ENCODE measurements around the gene GPRC5A. TPM values are rescaled to one million over a fixed set of nuclear protein-coding genes. Genes with fewer than 3 reads are reported as not detected.
"Not testable (repeated sequence)": the region's sequence is repeated elsewhere in the genome, so short reads cannot be mapped to it uniquely, and the experiment has no call there.

Gene GPRC5A
- not detected for total RNA-seq (ENCODE audit: unreplicated experiment)
- long read RNA-seq: 0 reads

- no peak within 1 kb of the TSS for H3K27ac Mint-ChIP-seq (ENCODE audit: unreplicated experiment)
- TF ChIP-seq CTCF (IDR thresholded peaks at IDR 0.05; ENCODE audit: partially characterized antibody, unreplicated experiment): no peak
- H3K27me3 Mint-ChIP-seq (ENCODE audit: unreplicated experiment): peaks cover 4% of the 10 kb centered on the region
- peak within 1 kb of the TSS; percentile 81 for H3K4me3 Mint-ChIP-seq (ENCODE audit: unreplicated experiment)
- H3K36me3 Mint-ChIP-seq (ENCODE audit: unreplicated experiment): no peaks in the 10 kb centered on the region
- no peaks in the 10 kb centered on the region for H3K4me1 Mint-ChIP-seq (ENCODE audit: low read depth, unreplicated experiment)
- DNase-seq: peak; percentile 41
- H3K9me3 Mint-ChIP-seq (ENCODE audit: unreplicated experiment): peaks cover 1% of the 10 kb centered on the region
Observed at GRCh38 chr12:12891080-12891880, at the start of gene GPRC5A. Gene GPRC5A, plus strand, starts transcription at chr12:12891562. Its CDS starts 16,688 bp downstream, at chr12:12908250.

DNA sequence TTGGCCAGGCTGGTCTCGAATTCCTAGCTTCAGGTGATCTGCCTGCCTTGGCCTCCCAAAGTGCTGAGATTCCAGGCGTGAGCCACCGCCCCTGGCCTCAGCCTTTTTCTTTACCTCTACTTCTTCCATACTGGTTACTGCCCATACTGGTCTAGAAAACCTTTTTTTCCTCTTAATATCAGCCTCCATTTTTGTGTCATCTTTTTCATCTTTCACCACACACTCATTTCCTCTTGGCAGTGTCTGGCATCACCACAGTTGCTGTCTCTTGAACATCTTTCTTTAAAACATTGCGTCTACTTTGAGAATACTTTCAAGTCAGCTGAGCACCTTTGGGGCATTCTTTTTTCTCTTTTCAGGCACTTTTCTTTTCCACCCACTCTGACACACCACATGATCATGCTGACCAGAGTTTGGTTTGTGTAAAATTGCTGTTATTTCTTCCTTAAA is 45.5 kb upstream of the GPRC5A start:
- DNase-seq: no peak
- H3K9me3 Mint-ChIP-seq (ENCODE audit: unreplicated experiment): peaks cover 2% of the 10 kb centered on the region
- no peak for TF ChIP-seq CTCF (IDR thresholded peaks at IDR 0.05; ENCODE audit: partially characterized antibody, unreplicated experiment)
- no peaks in the 10 kb centered on the region for H3K27me3 Mint-ChIP-seq (ENCODE audit: unreplicated experiment)
- H3K36me3 Mint-ChIP-seq (ENCODE audit: unreplicated experiment): no peaks in the 10 kb centered on the region
- no peak overlapping the region for H3K4me3 Mint-ChIP-seq (ENCODE audit: unreplicated experiment)
- H3K27ac Mint-ChIP-seq (ENCODE audit: unreplicated experiment): no peak overlapping the region
- H3K4me1 Mint-ChIP-seq (ENCODE audit: low read depth, unreplicated experiment): no peaks in the 10 kb centered on the region

GRCh38 chr12:12846780-12847179 is 44.6 kb upstream of the GPRC5A start:
- H3K4me3 Mint-ChIP-seq (ENCODE audit: unreplicated experiment); DNase-seq; H3K27me3 Mint-ChIP-seq (ENCODE audit: unreplicated experiment); H3K9me3 Mint-ChIP-seq (ENCODE audit: unreplicated experiment); H3K36me3 Mint-ChIP-seq (ENCODE audit: unreplicated experiment); H3K27ac Mint-ChIP-seq (ENCODE audit: unreplicated experiment); H3K4me1 Mint-ChIP-seq (ENCODE audit: low read depth, unreplicated experiment): not testable (repeated sequence)

DNA sequence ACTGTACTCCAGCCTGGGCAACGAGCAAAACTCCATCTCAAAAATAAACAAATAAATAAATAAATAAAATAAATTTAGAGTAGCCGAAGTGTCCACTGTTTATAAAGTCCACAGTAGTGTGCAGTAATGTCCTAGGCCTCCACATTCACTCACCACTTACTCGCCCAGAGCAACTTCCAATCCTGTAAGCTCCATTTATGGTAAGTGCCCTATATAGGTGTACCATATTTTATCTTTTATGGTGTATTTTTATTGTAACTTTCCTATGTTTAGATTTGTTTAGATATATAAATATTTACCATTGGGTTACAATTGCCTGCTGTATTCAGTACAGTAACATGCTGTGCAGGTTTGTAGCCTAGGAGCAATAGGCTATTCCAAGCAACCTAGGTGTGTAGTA is 37.9 kb upstream of the GPRC5A start:
- DNase-seq: no peak
- H3K9me3 Mint-ChIP-seq (ENCODE audit: unreplicated experiment): no peaks in the 10 kb centered on the region
- TF ChIP-seq CTCF (IDR thresholded peaks at IDR 0.05; ENCODE audit: partially characterized antibody, unreplicated experiment): no peak
- H3K4me3 Mint-ChIP-seq (ENCODE audit: unreplicated experiment): no peak overlapping the region
- H3K27ac Mint-ChIP-seq (ENCODE audit: unreplicated experiment): no peak overlapping the region
- H3K27me3 Mint-ChIP-seq (ENCODE audit: unreplicated experiment): no peaks in the 10 kb centered on the region
- no peaks in the 10 kb centered on the region for H3K4me1 Mint-ChIP-seq (ENCODE audit: low read depth, unreplicated experiment)
- H3K36me3 Mint-ChIP-seq (ENCODE audit: unreplicated experiment): no peaks in the 10 kb centered on the region

GRCh38 chr12:12859690-12860089 is 31.7 kb upstream of the GPRC5A start:
- no peak overlapping the region for H3K27ac Mint-ChIP-seq (ENCODE audit: unreplicated experiment)
- H3K36me3 Mint-ChIP-seq (ENCODE audit: unreplicated experiment): no peaks in the 10 kb centered on the region
- H3K4me3 Mint-ChIP-seq (ENCODE audit: unreplicated experiment): no peak overlapping the region
- no peaks in the 10 kb centered on the region for H3K27me3 Mint-ChIP-seq (ENCODE audit: unreplicated experiment)
- no peaks in the 10 kb centered on the region for H3K9me3 Mint-ChIP-seq (ENCODE audit: unreplicated experiment)
- H3K4me1 Mint-ChIP-seq (ENCODE audit: low read depth, unreplicated experiment): no peaks in the 10 kb centered on the region
- DNase-seq: no peak
- TF ChIP-seq CTCF (IDR thresholded peaks at IDR 0.05; ENCODE audit: partially characterized antibody, unreplicated experiment): no peak

Data from glutamatergic neuron (in vitro differentiated cells).